K562 (cell line): ENCODE measurements around the gene TACR2. TPM values are rescaled to one million over a fixed set of nuclear protein-coding genes. Genes with fewer than 3 reads are reported as not detected.

Experiments used
- ATAC-seq: fragments of 200-7000 bp; cut with Tn5 transposase; 3 replicates; pipeline ENCODE4 v1.9.1; 2020; ENCODE audit warnings: moderate library complexity
- BruUV-seq: library from RNA; stranded (reverse); fragments of 400-500 nt; replicated peaks from 2 replicates; lab custom pipeline; 2021; lab: Mats Ljungman, UMichigan
- CTCF ChIA-PET: fragments of 300-600 bp; formaldehyde crosslinking; extraction: SDS; loops from one replicate; lab custom pipeline; 2021; ENCODE audit warnings: low intra/inter-chr PET ratio; lab: Yijun Ruan, JAX
- POLR2A ChIA-PET: fragments of 300-600, 350-650 bp; sonication (Branson Sonifier 250); formaldehyde crosslinking; extraction: SDS; loops from one replicate; lab custom pipeline; 2021; ENCODE audit warnings: antibody characterized with exemption, inconsistent platforms; lab: Yijun Ruan, JAX
- DNase-seq, 4 experiments: peaks; one replicate each; pipeline versions ENCODE4 v3.0.0 to v3.0.0-alpha.2; 2011 to 2018; ENCODE audit warnings: low spot score in 3 of 4, mixed read lengths in 3 of 4; ENCODE audit errors: extremely low read depth in 1 of 4
- FAIRE-seq: peaks from 2 replicates; lab custom pipeline; 2011; peaks lifted over from hg19 to GRCh38; lab: Jason Lieb, UNC
- H2AFZ ChIP-seq: 2 replicates; pipeline ENCODE4 v1.6.0; 2011; ENCODE audit warnings: low read depth, low read length, control low read depth, inconsistent platforms
- H3K27ac ChIP-seq: fragments of 200-600 bp; 3 replicates; pipeline ENCODE4 v1.8.0; 2011; ENCODE audit warnings: low read depth, mild to moderate bottlenecking, control low read depth, inconsistent platforms, low read length, moderate library complexity, mixed read lengths; ENCODE audit errors: extremely low read depth
- H3K27me3 ChIP-seq, 2 experiments: fragments of 300-600 bp in 1 of 2; 2 replicates in 1 of 2; 3 replicates in 1 of 2; pipeline versions ENCODE4 v1.6.0 to v1.8.0; 2011; ENCODE audit warnings: inconsistent platforms in 2 of 2, low read length in 2 of 2, mild to moderate bottlenecking in 1 of 2, mixed read lengths in 1 of 2, moderate library complexity in 1 of 2; ENCODE audit not compliant: control insufficient read depth in 2 of 2, insufficient read depth in 2 of 2
- H3K36me3 ChIP-seq: fragments of 300-600 bp; 3 replicates; pipeline ENCODE4 v1.8.0; 2011; ENCODE audit warnings: mild to moderate bottlenecking, low read length, inconsistent platforms; ENCODE audit not compliant: control insufficient read depth, insufficient read depth
- H3K4me1 ChIP-seq, 2 experiments: fragments of 200-600 bp in 1 of 2; replicated peaks in 1 of 2; 2 replicates in 1 of 2; 3 replicates in 1 of 2; pipeline versions ENCODE4 v1.5.1 to v1.8.0; 2011; ENCODE audit warnings: inconsistent platforms in 2 of 2, low read length in 2 of 2, mild to moderate bottlenecking in 1 of 2, mixed read lengths in 1 of 2, moderate library complexity in 1 of 2; ENCODE audit not compliant: control insufficient read depth in 2 of 2, insufficient read depth in 2 of 2
- H3K4me2 ChIP-seq: 2 replicates; pipeline ENCODE4 v1.6.1; 2011; ENCODE audit warnings: low read length, control low read depth, inconsistent platforms, mixed read lengths; ENCODE audit not compliant: insufficient read depth
- H3K4me3 ChIP-seq: fragments of 200-600 bp; sonication (generic), shearing (Covaris generic); 2 replicates; pipeline ENCODE4 v1.5.1; 2016; ENCODE audit warnings: control low read depth, inconsistent platforms
- H3K79me2 ChIP-seq: fragments of 200-600 bp; 3 replicates; pipeline ENCODE4 v1.8.0; 2011; ENCODE audit warnings: low read length, inconsistent platforms; ENCODE audit not compliant: control insufficient read depth, insufficient read depth
- H3K9ac ChIP-seq, 2 experiments: 2 replicates each; pipeline versions ENCODE4 v1.6.0 to v1.6.1; 2011; ENCODE audit warnings: low read depth in 2 of 2, low read length in 2 of 2, control low read depth in 1 of 2, inconsistent platforms in 1 of 2, mild to moderate bottlenecking in 1 of 2, mixed read lengths in 1 of 2; ENCODE audit not compliant: insufficient read depth in 1 of 2
- H3K9me1 ChIP-seq: one replicate; pipeline ENCODE4 v1.6.0; 2011; ENCODE audit warnings: inconsistent platforms, mild to moderate bottlenecking, low read length, moderate library complexity; ENCODE audit not compliant: control insufficient read depth, insufficient read depth
- H3K9me3 ChIP-seq: replicated peaks from 2 replicates; pipeline ENCODE4 v1.5.1; 2011; ENCODE audit warnings: low read depth, low read length, inconsistent platforms; ENCODE audit not compliant: control insufficient read depth, insufficient read depth
- H4K20me1 ChIP-seq: replicated peaks from 2 replicates; pipeline ENCODE4 v1.6.1; 2011; ENCODE audit warnings: low read length, inconsistent platforms, mixed read lengths; ENCODE audit not compliant: control insufficient read depth, insufficient read depth
- DNMT1 ChIP-seq: fragments of 450-650 bp; IDR thresholded peaks from 2 replicates; pipeline ENCODE4 v1.6.1; 2016; ENCODE audit warnings: antibody characterized with exemption, mild to moderate bottlenecking
- POLR2A ChIP-seq: fragments of 450-650 bp; conservative IDR thresholded peaks from 2 replicates; pipeline ENCODE4 v1.6.1; 2016
- XRCC3 ChIP-seq: fragments of 450-650 bp; IDR thresholded peaks from 2 replicates; pipeline ENCODE4 v1.6.1; 2017; ENCODE audit warnings: mild to moderate bottlenecking, moderate library complexity
- WGBS: fragments of 100-300 bp; shearing (Covaris generic); methylation state at CpG from one replicate; pipeline ENCODE4 v1.1.6; 2016; ENCODE audit warnings: low coverage, mixed read lengths; ENCODE audit not compliant: insufficient coverage; ENCODE audit errors: missing lambda C conversion rate; 5-methylcytosine and 5-hydroxymethylcytosine counted together
- in situ Hi-C: fragments of 300-500 bp; cut with MboI; formaldehyde crosslinking; loops from 4 replicates; pipeline ENCODE4 v1.15.0; 2018; ENCODE audit warnings: inconsistent platforms, mixed read lengths
- intact Hi-C: fragments of 100-400 bp; cut with micrococcal nuclease; formaldehyde crosslinking; loops from 2 replicates; pipeline ENCODE4 v1.14.2; 2022
- polyA plus RNA-seq, 8 experiments: library from polyadenylated mRNA; depleted of rRNA in 4 of 8; stranded (reverse) in 5 of 8; unstranded in 3 of 8; fragments of >200 nt; fragmentation: Nextera tagmentation in 2 of 8; fragmentation: Illumina TruSeq in 1 of 8; extraction: Ambion mirVana in 2 of 8; extraction: Trizol in 1 of 8; gene quantifications; 2 replicates each; pipeline versions ENCODE4 v1.2.1 to v1.2.3, GENCODE V29; 2011 to 2014; ENCODE audit warnings: inconsistent platforms in 1 of 8, missing spikeins in 1 of 8
- total RNA-seq, 7 experiments: library from RNA; depleted of rRNA in 6 of 7; stranded (reverse); fragments of >200 nt in 6 of 7; fragmentation: Illumina TruSeq in 2 of 7; extraction: Trizol in 2 of 7; gene quantifications; 2 replicates each; pipeline versions ENCODE4 v1.2.1 to v1.2.3, GENCODE V29; 2011 to 2021; ENCODE audit warnings: low replicate concordance in 1 of 7
- TF ChIP-seq, protein P1 (sequence below): fragments of 450-650 bp; formaldehyde crosslinking; IDR thresholded peaks from 2 replicates; pipeline ENCODE4 v1.4.0; 2020; ENCODE audit warnings: mild to moderate bottlenecking, moderate library complexity

The TACR2 gene
- total and polyA plus RNA-seq, 9 of the 15 experiments (the other 6 are each of a cell fraction or from before 2014, with no cell fraction given): not detected

DNA sequence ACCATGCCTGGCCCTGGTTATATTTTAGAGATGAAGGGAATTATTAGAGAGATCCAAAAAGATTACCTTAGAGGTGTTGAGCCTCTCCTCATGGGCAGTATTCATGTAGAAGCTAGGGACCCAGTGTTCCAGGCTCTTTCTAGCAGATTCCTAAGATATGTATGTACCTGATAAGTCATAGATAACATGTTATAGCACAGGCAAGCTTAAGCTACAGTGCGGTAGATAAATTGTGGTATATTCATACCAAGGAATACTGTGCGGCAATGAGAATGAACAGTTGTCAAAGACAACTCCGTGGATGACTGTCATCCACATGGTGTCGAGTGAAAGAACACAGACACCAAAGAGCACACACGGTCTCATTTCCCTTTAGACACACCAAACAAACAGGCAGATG lies 53.1 kb downstream of the TACR2 start:
- no peak for ATAC-seq
- WGBS: 80% methylated on average over 5 of the region's 5 CpGs
- Histone ChIP-seq H3K36me3 (peaks cover 99% of the 10 kb centered on the region), H2AFZ (no peak overlapping the region), H3K4me3 (no peak overlapping the region), H3K4me2 (no peak overlapping the region), H3K27me3 (no peaks in the 10 kb centered on the region), H3K9me3 (no peaks in the 10 kb centered on the region), H3K9me1 (peaks cover 4% of the 10 kb centered on the region), H3K9ac (no peak overlapping the region), H4K20me1 (peaks cover 22% of the 10 kb centered on the region; the same call in 1 of the 2 replicates), H3K79me2 (peaks cover 65% of the 10 kb centered on the region), H3K4me1 (peaks cover 0 to 4% of the 10 kb centered on the region in 2 experiments; a peak in 2 of 5 replicates), H3K27ac (no peak overlapping the region)
- FAIRE-seq: peak; percentile 54
- CTCF ChIA-PET: interaction anchor here (1.1 kb wide), 1 partner anchor 126 kb away, joined by 3 read pairs; no protein-coding TSS in a partner anchor
- in situ Hi-C loops (no loop called here), intact Hi-C loops (no loop called here)
- no TSS peak for BruUV-seq
- TF ChIP-seq, protein P1, sequence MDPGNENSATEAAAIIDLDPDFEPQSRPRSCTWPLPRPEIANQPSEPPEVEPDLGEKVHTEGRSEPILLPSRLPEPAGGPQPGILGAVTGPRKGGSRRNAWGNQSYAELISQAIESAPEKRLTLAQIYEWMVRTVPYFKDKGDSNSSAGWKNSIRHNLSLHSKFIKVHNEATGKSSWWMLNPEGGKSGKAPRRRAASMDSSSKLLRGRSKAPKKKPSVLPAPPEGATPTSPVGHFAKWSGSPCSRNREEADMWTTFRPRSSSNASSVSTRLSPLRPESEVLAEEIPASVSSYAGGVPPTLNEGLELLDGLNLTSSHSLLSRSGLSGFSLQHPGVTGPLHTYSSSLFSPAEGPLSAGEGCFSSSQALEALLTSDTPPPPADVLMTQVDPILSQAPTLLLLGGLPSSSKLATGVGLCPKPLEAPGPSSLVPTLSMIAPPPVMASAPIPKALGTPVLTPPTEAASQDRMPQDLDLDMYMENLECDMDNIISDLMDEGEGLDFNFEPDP (CRISPR knock-in tag): no peak
- TF ChIP-seq POLR2A: 0 out of 2 replicates have a peak, but pooled peaks have one; percentile 20
- no peak for TF ChIP-seq DNMT1
- TF ChIP-seq XRCC3: no peak
- no peak for DNase-seq
- POLR2A ChIA-PET: interaction anchor here (0.7 to 1.1 kb wide), 3 partner anchors 12 to 26 kb away, joined by 3 read pairs; no protein-coding TSS in a partner anchor
